ENCODE measurements around the gene PDX1.

DNA sequence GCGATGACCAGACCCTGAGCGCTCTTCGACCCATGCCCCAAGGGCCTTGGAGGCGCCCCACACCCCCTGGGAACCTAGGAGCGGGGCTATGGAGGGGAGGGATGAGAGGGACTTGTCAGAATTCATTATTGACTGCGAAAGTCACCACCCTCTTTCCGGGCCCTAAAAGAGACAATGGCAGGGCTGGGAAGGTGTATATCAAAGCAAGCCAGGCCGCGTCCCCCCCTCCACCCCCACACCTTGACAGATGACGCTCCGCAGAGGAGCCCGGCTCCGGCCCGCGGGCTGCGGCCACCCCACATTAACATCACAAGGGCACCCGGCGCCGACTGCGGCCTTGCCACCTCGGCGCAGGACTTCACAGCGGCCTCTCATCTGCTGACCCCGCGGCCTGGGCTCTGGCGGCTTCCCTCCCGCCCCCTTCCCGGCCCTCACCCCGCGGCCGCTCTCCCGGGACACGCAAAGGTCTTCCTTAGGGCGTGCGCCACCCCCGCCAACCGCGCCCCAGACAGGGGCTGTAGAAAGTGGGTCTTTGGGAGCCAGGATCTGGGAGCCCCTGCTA is 46.9 kb downstream of the PDX1 start:
- TF ChIP-seq, protein P1, sequence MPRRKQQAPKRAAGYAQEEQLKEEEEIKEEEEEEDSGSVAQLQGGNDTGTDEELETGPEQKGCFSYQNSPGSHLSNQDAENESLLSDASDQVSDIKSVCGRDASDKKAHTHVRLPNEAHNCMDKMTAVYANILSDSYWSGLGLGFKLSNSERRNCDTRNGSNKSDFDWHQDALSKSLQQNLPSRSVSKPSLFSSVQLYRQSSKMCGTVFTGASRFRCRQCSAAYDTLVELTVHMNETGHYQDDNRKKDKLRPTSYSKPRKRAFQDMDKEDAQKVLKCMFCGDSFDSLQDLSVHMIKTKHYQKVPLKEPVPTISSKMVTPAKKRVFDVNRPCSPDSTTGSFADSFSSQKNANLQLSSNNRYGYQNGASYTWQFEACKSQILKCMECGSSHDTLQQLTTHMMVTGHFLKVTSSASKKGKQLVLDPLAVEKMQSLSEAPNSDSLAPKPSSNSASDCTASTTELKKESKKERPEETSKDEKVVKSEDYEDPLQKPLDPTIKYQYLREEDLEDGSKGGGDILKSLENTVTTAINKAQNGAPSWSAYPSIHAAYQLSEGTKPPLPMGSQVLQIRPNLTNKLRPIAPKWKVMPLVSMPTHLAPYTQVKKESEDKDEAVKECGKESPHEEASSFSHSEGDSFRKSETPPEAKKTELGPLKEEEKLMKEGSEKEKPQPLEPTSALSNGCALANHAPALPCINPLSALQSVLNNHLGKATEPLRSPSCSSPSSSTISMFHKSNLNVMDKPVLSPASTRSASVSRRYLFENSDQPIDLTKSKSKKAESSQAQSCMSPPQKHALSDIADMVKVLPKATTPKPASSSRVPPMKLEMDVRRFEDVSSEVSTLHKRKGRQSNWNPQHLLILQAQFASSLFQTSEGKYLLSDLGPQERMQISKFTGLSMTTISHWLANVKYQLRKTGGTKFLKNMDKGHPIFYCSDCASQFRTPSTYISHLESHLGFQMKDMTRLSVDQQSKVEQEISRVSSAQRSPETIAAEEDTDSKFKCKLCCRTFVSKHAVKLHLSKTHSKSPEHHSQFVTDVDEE (CRISPR knock-in tag; IDR thresholded peaks at IDR 0.05), result no peak
- TF ChIP-seq RARB (CRISPR knock-in tag; IDR thresholded peaks at IDR 0.05) (no peak), TCF4 (CRISPR knock-in tag; IDR thresholded peaks at IDR 0.05; ENCODE audit: borderline replicate concordance) (no peak), ARNTL (CRISPR knock-in tag; IDR thresholded peaks at IDR 0.05; ENCODE audit: borderline replicate concordance, low read depth) (no peak)
- TF ChIP-seq, protein P2, sequence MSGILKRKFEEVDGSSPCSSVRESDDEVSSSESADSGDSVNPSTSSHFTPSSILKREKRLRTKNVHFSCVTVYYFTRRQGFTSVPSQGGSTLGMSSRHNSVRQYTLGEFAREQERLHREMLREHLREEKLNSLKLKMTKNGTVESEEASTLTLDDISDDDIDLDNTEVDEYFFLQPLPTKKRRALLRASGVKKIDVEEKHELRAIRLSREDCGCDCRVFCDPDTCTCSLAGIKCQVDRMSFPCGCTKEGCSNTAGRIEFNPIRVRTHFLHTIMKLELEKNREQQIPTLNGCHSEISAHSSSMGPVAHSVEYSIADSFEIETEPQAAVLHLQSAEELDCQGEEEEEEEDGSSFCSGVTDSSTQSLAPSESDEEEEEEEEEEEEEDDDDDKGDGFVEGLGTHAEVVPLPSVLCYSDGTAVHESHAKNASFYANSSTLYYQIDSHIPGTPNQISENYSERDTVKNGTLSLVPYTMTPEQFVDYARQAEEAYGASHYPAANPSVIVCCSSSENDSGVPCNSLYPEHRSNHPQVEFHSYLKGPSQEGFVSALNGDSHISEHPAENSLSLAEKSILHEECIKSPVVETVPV (CRISPR knock-in tag; IDR thresholded peaks at IDR 0.05), result no peak
- TF ChIP-seq, protein P3, sequence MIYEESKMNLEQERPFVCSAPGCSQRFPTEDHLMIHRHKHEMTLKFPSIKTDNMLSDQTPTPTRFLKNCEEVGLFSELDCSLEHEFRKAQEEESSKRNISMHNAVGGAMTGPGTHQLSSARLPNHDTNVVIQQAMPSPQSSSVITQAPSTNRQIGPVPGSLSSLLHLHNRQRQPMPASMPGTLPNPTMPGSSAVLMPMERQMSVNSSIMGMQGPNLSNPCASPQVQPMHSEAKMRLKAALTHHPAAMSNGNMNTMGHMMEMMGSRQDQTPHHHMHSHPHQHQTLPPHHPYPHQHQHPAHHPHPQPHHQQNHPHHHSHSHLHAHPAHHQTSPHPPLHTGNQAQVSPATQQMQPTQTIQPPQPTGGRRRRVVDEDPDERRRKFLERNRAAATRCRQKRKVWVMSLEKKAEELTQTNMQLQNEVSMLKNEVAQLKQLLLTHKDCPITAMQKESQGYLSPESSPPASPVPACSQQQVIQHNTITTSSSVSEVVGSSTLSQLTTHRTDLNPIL (CRISPR knock-in tag; IDR thresholded peaks at IDR 0.05; ENCODE audit: low read depth), result no peak

All from SK-N-SH treated with all-trans-retinoic acid at 6 μM for 48 hours (cell line).